HCT116 (cell line): Measurements from ENCODE around the gene OPCML. TPM values are rescaled to one million over a fixed set of nuclear protein-coding genes. Genes with fewer than 3 reads are reported as not detected.

Experiments
- ATAC-seq: fragments of 200-7000 bp; cut with Tn5 transposase; 2 replicates; pipeline ENCODE4 v1.9.1; 2020; ENCODE audit warnings: mild to moderate bottlenecking, moderate library complexity
- BruUV-seq: library from RNA; stranded (reverse); fragments of 400-500 nt; replicated peaks from 2 replicates; lab custom pipeline; 2021; lab: Mats Ljungman, UMichigan
- CTCF ChIA-PET: fragments of 300-600 bp; sonication (Branson Sonifier 250); formaldehyde crosslinking; loops from one replicate; lab custom pipeline; 2021; ENCODE audit warnings: antibody characterized with exemption; lab: Charles Lee
- POLR2A ChIA-PET: fragments of 300-600, 350-600 bp; sonication (Branson Sonifier 250); formaldehyde crosslinking; loops from one replicate; lab custom pipeline; 2021; ENCODE audit warnings: antibody characterized with exemption; lab: Charles Lee
- RAD21 ChIA-PET, 2 experiments: fragments of 300-600 bp; sonication (Branson Sonifier 250); formaldehyde crosslinking; loops; one replicate each; lab custom pipeline; 2023; ENCODE audit warnings: low total read pairs in 2 of 2; ENCODE audit not compliant: uncharacterized antibody in 2 of 2, unreplicated experiment in 2 of 2, low non-redundant PET in 1 of 2; lab: Charles Lee
- DNase-seq: peaks from one replicate; pipeline ENCODE4 v3.0.0-alpha.2; 2010; ENCODE audit warnings: low read depth, low spot score
- H2AFZ ChIP-seq: fragments of 200-600 bp; shearing (Covaris generic), sonication (generic); 2 replicates; pipeline ENCODE4 v1.6.1; 2017; ENCODE audit warnings: low read depth, mixed run types, mixed read lengths, antibody characterized with exemption, low read length; ENCODE audit not compliant: poor library complexity, severe bottlenecking
- H3K27ac ChIP-seq: 2 replicates; pipeline ENCODE4 v1.5.1; 2012; ENCODE audit warnings: low read depth, low read length
- H3K27me3 ChIP-seq: fragments of 200-600 bp; sonication (generic); 2 replicates; pipeline ENCODE4 v1.6.1; 2016; ENCODE audit warnings: mixed run types, low read length, mixed read lengths; ENCODE audit not compliant: insufficient read depth
- H3K36me3 ChIP-seq, 2 experiments: fragments of 200-500 bp in 1 of 2; fragments of 200-600 bp in 1 of 2; sonication (Bioruptor generic) in 1 of 2; sonication (generic) in 1 of 2; 2 replicates each; pipeline versions ENCODE4 v1.5.1 to v1.6.1; 2014 to 2016; ENCODE audit warnings: low read length in 2 of 2, inconsistent platforms in 1 of 2, mixed read lengths in 1 of 2, mixed run types in 1 of 2; ENCODE audit not compliant: insufficient read depth in 2 of 2, control insufficient read depth in 1 of 2
- H3K4me1 ChIP-seq, 2 experiments: fragments of 200-600 bp in 1 of 2; sonication (generic) in 1 of 2; 2 replicates each; pipeline versions ENCODE4 v1.5.1 to v1.6.1; 2012 to 2017; ENCODE audit warnings: low read length in 2 of 2, inconsistent platforms in 1 of 2, mild to moderate bottlenecking in 1 of 2, mixed read lengths in 1 of 2, mixed run types in 1 of 2, moderate library complexity in 1 of 2; ENCODE audit not compliant: insufficient read depth in 2 of 2, control insufficient read depth in 1 of 2
- H3K4me2 ChIP-seq: fragments of 200-600 bp; sonication (generic); 2 replicates; pipeline ENCODE4 v1.6.1; 2017; ENCODE audit warnings: mixed run types, low read length, mixed read lengths
- H3K4me3 ChIP-seq, 2 experiments: fragments of 200-600 bp in 1 of 2; sonication (generic) in 1 of 2; replicated peaks in 1 of 2; 2 replicates each; pipeline ENCODE4 v1.5.1; 2011 to 2016; ENCODE audit warnings: low read length in 2 of 2, control low read depth in 1 of 2, low read depth in 1 of 2, mild to moderate bottlenecking in 1 of 2, mixed read lengths in 1 of 2, mixed run types in 1 of 2
- H3K79me2 ChIP-seq: fragments of 200-600 bp; sonication (generic); 2 replicates; pipeline ENCODE4 v1.6.1; 2017; ENCODE audit warnings: mild to moderate bottlenecking, mixed run types, low read length, moderate library complexity, mixed read lengths; ENCODE audit not compliant: insufficient read depth
- H3K9ac ChIP-seq: fragments of 200-600 bp; sonication (generic); 2 replicates; pipeline ENCODE4 v1.6.1; 2016; ENCODE audit warnings: low read length, mixed read lengths
- H3K9me2 ChIP-seq: fragments of 200-600 bp; sonication (generic), shearing (Covaris generic); 2 replicates; pipeline ENCODE4 v1.6.1; 2017; ENCODE audit warnings: mixed run types, mild to moderate bottlenecking, moderate library complexity; ENCODE audit not compliant: insufficient read depth
- H3K9me3 ChIP-seq, 2 experiments: fragments of 200-500 bp in 1 of 2; fragments of 200-600 bp in 1 of 2; sonication (Bioruptor generic) in 1 of 2; sonication (generic) in 1 of 2; 2 replicates each; pipeline ENCODE4 v1.6.1; 2014 to 2017; ENCODE audit warnings: low read length in 2 of 2, mixed read lengths in 2 of 2, inconsistent platforms in 1 of 2, low read depth in 1 of 2, mild to moderate bottlenecking in 1 of 2, mixed run types in 1 of 2, moderate library complexity in 1 of 2; ENCODE audit not compliant: control insufficient read depth in 1 of 2, insufficient read depth in 1 of 2
- H4K20me1 ChIP-seq: fragments of 200-600 bp; sonication (generic), shearing (Covaris generic); 2 replicates; pipeline ENCODE4 v1.6.1; 2017; ENCODE audit warnings: mixed run types, mild to moderate bottlenecking, moderate library complexity; ENCODE audit not compliant: insufficient read depth
- ATF3 ChIP-seq: IDR thresholded peaks from 2 replicates; pipeline ENCODE4 v1.6.1; 2012
- CBX3 ChIP-seq: IDR thresholded peaks from 2 replicates; pipeline ENCODE4 v1.6.1; 2012; ENCODE audit warnings: low read depth
- EGR1 ChIP-seq: IDR thresholded peaks from 2 replicates; pipeline ENCODE4 v1.6.1; 2012; ENCODE audit warnings: low read depth
- EZH2 ChIP-seq: fragments of 200-600 bp; sonication (generic); IDR thresholded peaks from 2 replicates; pipeline ENCODE4 v1.6.1; 2017; ENCODE audit warnings: antibody characterized with exemption, mixed run types
- FOSL1 ChIP-seq: IDR thresholded peaks from 2 replicates; pipeline ENCODE4 v1.6.1; 2012; ENCODE audit warnings: low read depth
- JUND ChIP-seq: IDR thresholded peaks from 2 replicates; pipeline ENCODE4 v1.6.1; 2012
- POLR2A ChIP-seq: IDR thresholded peaks from 2 replicates; pipeline ENCODE4 v1.7.0; 2011; ENCODE audit warnings: borderline replicate concordance; ENCODE audit not compliant: insufficient read depth, insufficient read length; ENCODE audit errors: extremely low read depth
- POLR2AphosphoS5 ChIP-seq: IDR thresholded peaks from 2 replicates; pipeline ENCODE4 v1.6.1; 2011; ENCODE audit warnings: mild to moderate bottlenecking, low read depth, low read length, moderate library complexity
- SP1 ChIP-seq: IDR thresholded peaks from 2 replicates; pipeline ENCODE4 v1.6.1; 2012; ENCODE audit warnings: low read depth
- SRF ChIP-seq: IDR thresholded peaks from 2 replicates; pipeline ENCODE4 v1.6.1; 2012; ENCODE audit warnings: low read depth
- TCF7L2 ChIP-seq: IDR thresholded peaks from 2 replicates; pipeline ENCODE4 v1.7.0; 2011; ENCODE audit warnings: borderline replicate concordance, inconsistent platforms; ENCODE audit not compliant: insufficient read depth, insufficient read length; ENCODE audit errors: extremely low read depth
- ZFX ChIP-seq: fragments of 450-650 bp; IDR thresholded peaks from 2 replicates; pipeline ENCODE4 v1.6.1; 2017
- intact Hi-C: fragments of 100-400 bp; cut with micrococcal nuclease; formaldehyde crosslinking; loops from 2 replicates; pipeline ENCODE4 v1.10.0; 2022
- total RNA-seq: library from RNA; stranded (reverse); gene quantifications from one replicate; pipeline ENCODE4 v1.2.1, GENCODE V29; 2021; ENCODE audit not compliant: unreplicated experiment
- TF ChIP-seq, protein P1 (sequence below): IDR thresholded peaks from 2 replicates; pipeline ENCODE4 v1.6.1; 2011; ENCODE audit warnings: mild to moderate bottlenecking, low read length, moderate library complexity; ENCODE audit not compliant: insufficient replicate concordance; ENCODE audit errors: extremely low read depth
- TF ChIP-seq, protein P2 (sequence below), 3 experiments: fragments of 200-600 bp in 1 of 3; sonication (generic) in 1 of 3; IDR thresholded peaks in 2 of 3; conservative IDR thresholded peaks in 1 of 3; 2 replicates each; pipeline ENCODE4 v1.5.1; 2012 to 2017; ENCODE audit warnings: low read depth in 2 of 3, low read length in 2 of 3, antibody characterized with exemption in 1 of 3, borderline replicate concordance in 1 of 3, control low read depth in 1 of 3, mild to moderate bottlenecking in 1 of 3, mixed read lengths in 1 of 3, mixed run types in 1 of 3, moderate library complexity in 1 of 3; ENCODE audit not compliant: insufficient read depth in 1 of 3

Gene OPCML
- total RNA-seq, 1 experiment from 2014 or later = not detected

DNA sequence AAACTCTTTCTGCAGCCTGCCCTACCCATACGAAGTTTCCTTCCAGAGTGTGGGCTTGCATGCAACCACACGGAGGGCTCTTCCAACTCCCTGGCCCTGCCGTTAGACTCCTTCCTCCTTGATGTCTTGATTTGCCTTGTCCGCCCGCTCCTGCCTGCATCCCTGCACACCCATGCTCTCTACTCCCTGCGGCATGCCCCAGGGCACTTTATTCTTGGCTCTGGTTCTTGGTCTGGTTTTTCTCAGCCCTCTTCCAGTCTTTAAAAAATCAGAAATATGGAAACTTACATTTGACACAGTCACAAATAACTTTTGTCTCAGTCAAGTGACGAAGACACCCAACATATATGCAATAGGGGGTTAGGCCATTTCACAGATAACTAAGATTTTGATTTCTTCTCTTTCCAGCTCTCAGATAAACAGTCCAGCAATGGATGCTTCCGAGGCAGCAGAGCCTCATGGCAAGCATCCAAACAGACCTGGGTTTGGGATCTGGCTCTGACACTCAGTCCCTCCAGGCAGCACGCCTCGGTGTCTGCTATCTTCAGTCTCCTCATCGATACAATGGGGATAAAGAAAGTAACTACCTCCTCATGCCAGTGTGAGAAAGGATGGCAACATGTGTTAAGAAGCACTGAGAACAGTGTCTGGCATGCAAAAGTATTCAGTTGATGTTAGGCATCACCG, 15.7 kb upstream of the OPCML start:
- no TSS peak for BruUV-seq
- ATAC-seq = no peak
- TF ChIP-seq EGR1 (no peak), ATF3 (no peak), SRF (no peak), CBX3 (no peak), JUND (no peak), POLR2A (no peak), SP1 (no peak)
- ChIA-PET POLR2A (no interaction called here), RAD21 (no interaction called here), CTCF (no interaction called here)
- peaks cover 0 to 5% of the 10 kb centered on the region in 2 experiments; a peak in 2 of 4 replicates for H3K9me3 ChIP-seq
- H3K4me3 ChIP-seq = no peak overlapping the region
- H3K27me3 ChIP-seq = no peaks in the 10 kb centered on the region
- DNase-seq = no peak
- H3K27ac ChIP-seq = no peak overlapping the region
- H4K20me1 ChIP-seq = no peaks in the 10 kb centered on the region
- H3K4me1 ChIP-seq = no peaks in the 10 kb centered on the region
- H3K9ac ChIP-seq = no peak overlapping the region
- intact Hi-C loops = no loop called here
- no peaks in the 10 kb centered on the region for H3K9me2 ChIP-seq
- H3K79me2 ChIP-seq = no peaks in the 10 kb centered on the region
- no peaks in the 10 kb centered on the region for H3K36me3 ChIP-seq
- no peak overlapping the region for H2AFZ ChIP-seq
- H3K4me2 ChIP-seq = no peak overlapping the region

DNA sequence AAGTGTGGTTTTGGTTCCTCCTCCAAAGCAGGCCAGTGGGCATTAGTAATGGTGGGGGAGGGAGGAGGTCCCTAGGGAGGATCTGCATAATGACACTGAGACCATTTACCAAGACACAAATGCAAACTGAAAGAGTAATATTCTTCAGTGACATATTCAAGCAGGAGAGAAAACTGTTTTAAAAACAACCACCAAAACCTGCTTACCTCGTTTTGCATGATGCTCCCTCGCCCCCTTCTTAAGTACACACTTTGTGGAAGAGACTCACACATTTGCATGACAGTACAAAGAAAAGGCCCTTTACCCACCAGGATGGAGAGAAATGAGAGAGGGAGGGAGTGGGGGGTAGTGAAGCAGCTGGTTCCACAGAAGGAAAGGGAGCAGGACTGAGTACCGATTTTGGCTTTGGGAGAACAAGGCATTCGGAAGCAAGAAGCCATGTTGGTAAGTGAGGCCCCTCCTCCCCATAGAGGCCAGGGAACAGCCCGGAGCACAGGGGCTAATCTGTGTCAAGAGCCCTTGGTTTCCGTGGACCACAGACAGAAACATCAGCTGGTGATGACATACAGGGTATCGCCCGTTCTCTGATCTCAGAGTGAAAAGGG, 13.0 kb upstream of the OPCML start:
- intact Hi-C loops = no loop called here
- BruUV-seq = no TSS peak
- CTCF ChIA-PET = no interaction called here
- POLR2A ChIA-PET = no interaction called here
- H3K9me3 ChIP-seq = peaks cover 0 to 5% of the 10 kb centered on the region in 2 experiments; a peak in 2 of 4 replicates
- no peak overlapping the region for H3K9ac ChIP-seq
- H3K36me3 ChIP-seq = no peaks in the 10 kb centered on the region
- H3K27me3 ChIP-seq = no peaks in the 10 kb centered on the region
- H3K27ac ChIP-seq = no peak overlapping the region
- no peaks in the 10 kb centered on the region for H3K4me1 ChIP-seq
- H2AFZ ChIP-seq = no peak overlapping the region
- no peak overlapping the region for H3K4me2 ChIP-seq
- no peaks in the 10 kb centered on the region for H3K79me2 ChIP-seq
- DNase-seq (no peak), ATAC-seq (no peak)
- H3K9me2 ChIP-seq = no peaks in the 10 kb centered on the region
- H4K20me1 ChIP-seq = no peaks in the 10 kb centered on the region
- RAD21 ChIA-PET = no interaction called here
- H3K4me3 ChIP-seq = no peak overlapping the region
- TF ChIP-seq POLR2AphosphoS5 = no peak
- TF ChIP-seq, protein P1, sequence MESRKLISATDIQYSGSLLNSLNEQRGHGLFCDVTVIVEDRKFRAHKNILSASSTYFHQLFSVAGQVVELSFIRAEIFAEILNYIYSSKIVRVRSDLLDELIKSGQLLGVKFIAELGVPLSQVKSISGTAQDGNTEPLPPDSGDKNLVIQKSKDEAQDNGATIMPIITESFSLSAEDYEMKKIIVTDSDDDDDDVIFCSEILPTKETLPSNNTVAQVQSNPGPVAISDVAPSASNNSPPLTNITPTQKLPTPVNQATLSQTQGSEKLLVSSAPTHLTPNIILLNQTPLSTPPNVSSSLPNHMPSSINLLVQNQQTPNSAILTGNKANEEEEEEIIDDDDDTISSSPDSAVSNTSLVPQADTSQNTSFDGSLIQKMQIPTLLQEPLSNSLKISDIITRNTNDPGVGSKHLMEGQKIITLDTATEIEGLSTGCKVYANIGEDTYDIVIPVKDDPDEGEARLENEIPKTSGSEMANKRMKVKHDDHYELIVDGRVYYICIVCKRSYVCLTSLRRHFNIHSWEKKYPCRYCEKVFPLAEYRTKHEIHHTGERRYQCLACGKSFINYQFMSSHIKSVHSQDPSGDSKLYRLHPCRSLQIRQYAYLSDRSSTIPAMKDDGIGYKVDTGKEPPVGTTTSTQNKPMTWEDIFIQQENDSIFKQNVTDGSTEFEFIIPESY = no peak
- TF ChIP-seq, protein P2, sequence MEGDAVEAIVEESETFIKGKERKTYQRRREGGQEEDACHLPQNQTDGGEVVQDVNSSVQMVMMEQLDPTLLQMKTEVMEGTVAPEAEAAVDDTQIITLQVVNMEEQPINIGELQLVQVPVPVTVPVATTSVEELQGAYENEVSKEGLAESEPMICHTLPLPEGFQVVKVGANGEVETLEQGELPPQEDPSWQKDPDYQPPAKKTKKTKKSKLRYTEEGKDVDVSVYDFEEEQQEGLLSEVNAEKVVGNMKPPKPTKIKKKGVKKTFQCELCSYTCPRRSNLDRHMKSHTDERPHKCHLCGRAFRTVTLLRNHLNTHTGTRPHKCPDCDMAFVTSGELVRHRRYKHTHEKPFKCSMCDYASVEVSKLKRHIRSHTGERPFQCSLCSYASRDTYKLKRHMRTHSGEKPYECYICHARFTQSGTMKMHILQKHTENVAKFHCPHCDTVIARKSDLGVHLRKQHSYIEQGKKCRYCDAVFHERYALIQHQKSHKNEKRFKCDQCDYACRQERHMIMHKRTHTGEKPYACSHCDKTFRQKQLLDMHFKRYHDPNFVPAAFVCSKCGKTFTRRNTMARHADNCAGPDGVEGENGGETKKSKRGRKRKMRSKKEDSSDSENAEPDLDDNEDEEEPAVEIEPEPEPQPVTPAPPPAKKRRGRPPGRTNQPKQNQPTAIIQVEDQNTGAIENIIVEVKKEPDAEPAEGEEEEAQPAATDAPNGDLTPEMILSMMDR (IDR thresholded peaks at IDR 0.05 in 2 of 3, conservative IDR thresholded peaks at IDR 0.05 in 1 of 3; ENCODE audit: borderline replicate concordance in 1 of 3, insufficient read depth in 1 of 3, low read depth in 2 of 3, low read length in 2 of 3) = no peak
- no peak for TF ChIP-seq SP1
- TF ChIP-seq TCF7L2 = no peak
- TF ChIP-seq EZH2 = no peak
- TF ChIP-seq EGR1 = no peak
- TF ChIP-seq ZFX = no peak
- no peak for TF ChIP-seq FOSL1
